Mucosa of stomach (tissue), 1 donor: Measurements from ENCODE around the gene TSHZ2.

ENCODE experiments used
- H3K27me3 ChIP-seq: one replicate; pipeline ENCODE4 v1.7.0; 2013; ENCODE audit warnings: mild to moderate bottlenecking, low read length; ENCODE audit not compliant: control insufficient read depth, insufficient read depth
- H3K36me3 ChIP-seq: one replicate; pipeline ENCODE4 v1.7.0; 2013; ENCODE audit warnings: low read length; ENCODE audit not compliant: control insufficient read depth, insufficient read depth
- H3K4me1 ChIP-seq: one replicate; pipeline ENCODE4 v1.7.0; 2013; ENCODE audit warnings: mild to moderate bottlenecking, low read length; ENCODE audit not compliant: control insufficient read depth, insufficient read depth
- H3K4me3 ChIP-seq: one replicate; pipeline ENCODE4 v1.7.0; 2013; ENCODE audit warnings: low read length
- H3K9ac ChIP-seq: one replicate; pipeline ENCODE4 v1.7.0; 2013; ENCODE audit warnings: mild to moderate bottlenecking, low read length, moderate library complexity
- H3K9me3 ChIP-seq: one replicate; pipeline ENCODE4 v1.7.0; 2013; ENCODE audit warnings: mild to moderate bottlenecking, low read length, moderate library complexity; ENCODE audit not compliant: control insufficient read depth
- donor health status: Pancreatic carcinoma.

Gene TSHZ2

GRCh38 chr20:53061192-53062108 lies 89.3 kb downstream of the TSHZ2 start:
- H3K4me1 ChIP-seq = peaks cover 8% of the 10 kb centered on the region
- no peaks in the 10 kb centered on the region for H3K36me3 ChIP-seq
- H3K9ac ChIP-seq = no peak overlapping the region
- no peak overlapping the region for H3K4me3 ChIP-seq
- H3K27me3 ChIP-seq = no peaks in the 10 kb centered on the region
- H3K9me3 ChIP-seq = no peaks in the 10 kb centered on the region

- no peaks in the 10 kb centered on the region for H3K36me3 ChIP-seq
- no peak overlapping the region for H3K9ac ChIP-seq
- no peaks in the 10 kb centered on the region for H3K9me3 ChIP-seq
- peaks cover 4% of the 10 kb centered on the region for H3K4me1 ChIP-seq
- no peaks in the 10 kb centered on the region for H3K27me3 ChIP-seq
- H3K4me3 ChIP-seq = no peak overlapping the region
These were observed 92.8 kb downstream of the TSHZ2 start for GRCh38 chr20:53064935-53065334.

- Histone ChIP-seq H3K27me3 (peaks cover 8% of the 10 kb centered on the region), H3K4me3 (no peak overlapping the region), H3K9ac (no peak overlapping the region), H3K4me1 (peaks cover 5% of the 10 kb centered on the region), H3K9me3 (no peaks in the 10 kb centered on the region), H3K36me3 (no peaks in the 10 kb centered on the region)
These were observed 96.1 kb downstream of the TSHZ2 start for GRCh38 chr20:53068241-53068640.

GRCh38 chr20:53069132-53069531 lies 97.0 kb downstream of the TSHZ2 start:
- no peak overlapping the region for H3K4me3 ChIP-seq
- no peaks in the 10 kb centered on the region for H3K9me3 ChIP-seq
- H3K4me1 ChIP-seq = peaks cover 5% of the 10 kb centered on the region
- no peaks in the 10 kb centered on the region for H3K36me3 ChIP-seq
- H3K27me3 ChIP-seq = peaks cover 8% of the 10 kb centered on the region
- H3K9ac ChIP-seq = no peak overlapping the region

- Histone ChIP-seq H3K9ac (no peak overlapping the region), H3K4me1 (peaks cover 6% of the 10 kb centered on the region), H3K36me3 (no peaks in the 10 kb centered on the region), H3K9me3 (no peaks in the 10 kb centered on the region), H3K4me3 (no peak overlapping the region), H3K27me3 (peaks cover 8% of the 10 kb centered on the region)
These were observed 98.1 kb downstream of the TSHZ2 start for GRCh38 chr20:53070224-53070623.

GRCh38 chr20:53070706-53071392 lies 98.7 kb downstream of the TSHZ2 start:
- no peak overlapping the region for H3K4me3 ChIP-seq
- peaks cover 12% of the 10 kb centered on the region for H3K4me1 ChIP-seq
- no peaks in the 10 kb centered on the region for H3K36me3 ChIP-seq
- no peaks in the 10 kb centered on the region for H3K9me3 ChIP-seq
- peaks cover 8% of the 10 kb centered on the region for H3K27me3 ChIP-seq
- H3K9ac ChIP-seq = no peak overlapping the region

- Histone ChIP-seq H3K9me3 (no peaks in the 10 kb centered on the region), H3K27me3 (peaks cover 8% of the 10 kb centered on the region), H3K9ac (no peak overlapping the region), H3K36me3 (no peaks in the 10 kb centered on the region), H3K4me3 (no peak overlapping the region), H3K4me1 (peaks cover 19% of the 10 kb centered on the region)
These were observed 99.7 kb downstream of the TSHZ2 start for GRCh38 chr20:53071833-53072232.

- peaks cover 8% of the 10 kb centered on the region for H3K27me3 ChIP-seq
- no peak overlapping the region for H3K9ac ChIP-seq
- no peak overlapping the region for H3K4me3 ChIP-seq
- H3K4me1 ChIP-seq = peaks cover 29% of the 10 kb centered on the region
- no peaks in the 10 kb centered on the region for H3K9me3 ChIP-seq
- H3K36me3 ChIP-seq = no peaks in the 10 kb centered on the region
These were observed 100.9 kb downstream of the TSHZ2 start for GRCh38 chr20:53072923-53073579.

GRCh38 chr20:53073636-53074415 lies 101.7 kb downstream of the TSHZ2 start:
- Histone ChIP-seq H3K27me3 (peaks cover 8% of the 10 kb centered on the region), H3K9ac (no peak overlapping the region), H3K4me1 (peaks cover 36% of the 10 kb centered on the region), H3K36me3 (no peaks in the 10 kb centered on the region), H3K9me3 (no peaks in the 10 kb centered on the region), H3K4me3 (no peak overlapping the region)

GRCh38 chr20:53074811-53075314 lies 102.7 kb downstream of the TSHZ2 start:
- Histone ChIP-seq H3K9ac (no peak overlapping the region), H3K4me1 (peaks cover 43% of the 10 kb centered on the region), H3K36me3 (no peaks in the 10 kb centered on the region), H3K4me3 (no peak overlapping the region), H3K27me3 (peaks cover 8% of the 10 kb centered on the region), H3K9me3 (no peaks in the 10 kb centered on the region)

- Histone ChIP-seq H3K9me3 (no peaks in the 10 kb centered on the region), H3K4me1 (peaks cover 56% of the 10 kb centered on the region), H3K36me3 (no peaks in the 10 kb centered on the region), H3K9ac (no peak overlapping the region), H3K27me3 (peaks cover under 1% of the 10 kb centered on the region), H3K4me3 (no peak overlapping the region)
These were observed 104.5 kb downstream of the TSHZ2 start for GRCh38 chr20:53076668-53077067.
